Uterus (tissue), 2 donors: Measurements from ENCODE around the gene GATB.

ENCODE experiments used
- CTCF ChIP-seq, 4 experiments: fragments of 200-600 bp in 2 of 4; fragments of 450-650 bp in 2 of 4; sonication (generic) in 2 of 4; IDR thresholded peaks; one replicate each; pipeline ENCODE4 v1.5.1; 2016 to 2019; ENCODE audit warnings: antibody characterized with exemption in 4 of 4, mild to moderate bottlenecking in 2 of 4, moderate library complexity in 1 of 4
- POLR2A ChIP-seq, 2 donors: fragments of 450-650 bp; IDR thresholded peaks; one replicate each; pipeline ENCODE4 v1.6.1; 2016; ENCODE audit warnings: antibody characterized with exemption in 2 of 2, mild to moderate bottlenecking in 1 of 2, moderate library complexity in 1 of 2

- TF ChIP-seq CTCF (IDR thresholded peaks at IDR 0.05) (no peak), POLR2A (IDR thresholded peaks at IDR 0.05) (no peak)
Observed at GRCh38 chr4:151673908-151674520, 86.8 kb downstream of the GATB start.
